Astrocyte (in vitro differentiated cells and primary cell): Measurements from ENCODE around the gene TRAK1. TPM values are rescaled to one million over a fixed set of nuclear protein-coding genes. Genes with fewer than 3 reads are reported as not detected.

ENCODE experiments used
- DNase-seq: peaks from one replicate; pipeline ENCODE4 v3.0.0-alpha.2; 2010; ENCODE audit warnings: low read depth
- FAIRE-seq: peaks from 2 replicates; lab custom pipeline; 2011; peaks lifted over from hg19 to GRCh38; lab: Jason Lieb, UNC
- H2AFZ ChIP-seq: 2 replicates; pipeline ENCODE4 v1.6.0; 2012; ENCODE audit warnings: low read depth, low read length, inconsistent platforms
- H3K27ac ChIP-seq: 2 replicates; pipeline ENCODE4 v1.5.1; 2011; ENCODE audit warnings: low read depth, low read length, inconsistent platforms
- H3K27me3 ChIP-seq: 2 replicates; pipeline ENCODE4 v1.6.0; 2011; ENCODE audit warnings: low read length, inconsistent platforms; ENCODE audit not compliant: insufficient read depth
- H3K36me3 ChIP-seq: 2 replicates; pipeline ENCODE4 v1.5.1; 2011; ENCODE audit warnings: low read length, inconsistent platforms; ENCODE audit not compliant: insufficient read depth
- H3K4me1 ChIP-seq: 2 replicates; pipeline ENCODE4 v1.5.1; 2011; ENCODE audit warnings: low read length, inconsistent platforms; ENCODE audit not compliant: insufficient read depth
- H3K4me2 ChIP-seq: 2 replicates; pipeline ENCODE4 v1.6.0; 2012; ENCODE audit warnings: low read length, inconsistent platforms
- H3K4me3 ChIP-seq: 2 replicates; pipeline ENCODE4 v1.5.1; 2011; ENCODE audit warnings: low read depth, mild to moderate bottlenecking, low read length, inconsistent platforms; ENCODE audit not compliant: insufficient read depth
- H3K79me2 ChIP-seq: 2 replicates; pipeline ENCODE4 v1.6.0; 2012; ENCODE audit warnings: mild to moderate bottlenecking, low read length, inconsistent platforms; ENCODE audit not compliant: insufficient read depth
- H3K9ac ChIP-seq: 2 replicates; pipeline ENCODE4 v1.6.0; 2012; ENCODE audit warnings: mild to moderate bottlenecking, low read length, inconsistent platforms
- H3K9me3 ChIP-seq: 2 replicates; pipeline ENCODE4 v1.5.1; 2012; ENCODE audit warnings: low read depth, mild to moderate bottlenecking, low read length, inconsistent platforms; ENCODE audit not compliant: insufficient read depth
- H4K20me1 ChIP-seq: 2 replicates; pipeline ENCODE4 v1.6.0; 2012; ENCODE audit warnings: low read length, inconsistent platforms; ENCODE audit not compliant: insufficient read depth
- H3K27ac Mint-ChIP-seq: one replicate; pipeline ENCODE4 v1.8.0; 2021; ENCODE audit warnings: mild to moderate bottlenecking, mixed read lengths; ENCODE audit not compliant: unreplicated experiment
- H3K27me3 Mint-ChIP-seq: one replicate; pipeline ENCODE4 v1.8.0; 2021; ENCODE audit warnings: low read depth, mixed read lengths; ENCODE audit not compliant: unreplicated experiment
- H3K36me3 Mint-ChIP-seq: one replicate; pipeline ENCODE4 v1.8.0; 2021; ENCODE audit warnings: low read depth, mixed read lengths; ENCODE audit not compliant: unreplicated experiment
- H3K4me1 Mint-ChIP-seq: one replicate; pipeline ENCODE4 v1.8.0; 2021; ENCODE audit warnings: low read depth, mixed read lengths; ENCODE audit not compliant: unreplicated experiment
- H3K4me3 Mint-ChIP-seq: one replicate; pipeline ENCODE4 v1.8.0; 2021; ENCODE audit warnings: mild to moderate bottlenecking, moderate library complexity, mixed read lengths; ENCODE audit not compliant: unreplicated experiment
- H3K9me3 Mint-ChIP-seq: one replicate; pipeline ENCODE4 v1.8.0; 2021; ENCODE audit warnings: mild to moderate bottlenecking, mixed read lengths; ENCODE audit not compliant: unreplicated experiment
- EZH2 ChIP-seq: IDR thresholded peaks from 2 replicates; pipeline ENCODE4 v1.6.1; 2012; ENCODE audit warnings: mild to moderate bottlenecking, low read length, inconsistent platforms; ENCODE audit not compliant: insufficient read depth
- total RNA-seq: library from RNA; stranded (reverse); gene quantifications from 2 replicates; pipeline ENCODE4 v1.2.1, GENCODE V29; 2021
- TF ChIP-seq, protein P1 (sequence below): IDR thresholded peaks from 2 replicates; pipeline ENCODE4 v1.5.1; 2011; ENCODE audit warnings: low read depth, mild to moderate bottlenecking, inconsistent platforms, low read length, moderate library complexity; ENCODE audit not compliant: insufficient read depth

The TRAK1 gene
- total RNA-seq, 1 donor from 2014 or later, result 56.2 TPM

DNA sequence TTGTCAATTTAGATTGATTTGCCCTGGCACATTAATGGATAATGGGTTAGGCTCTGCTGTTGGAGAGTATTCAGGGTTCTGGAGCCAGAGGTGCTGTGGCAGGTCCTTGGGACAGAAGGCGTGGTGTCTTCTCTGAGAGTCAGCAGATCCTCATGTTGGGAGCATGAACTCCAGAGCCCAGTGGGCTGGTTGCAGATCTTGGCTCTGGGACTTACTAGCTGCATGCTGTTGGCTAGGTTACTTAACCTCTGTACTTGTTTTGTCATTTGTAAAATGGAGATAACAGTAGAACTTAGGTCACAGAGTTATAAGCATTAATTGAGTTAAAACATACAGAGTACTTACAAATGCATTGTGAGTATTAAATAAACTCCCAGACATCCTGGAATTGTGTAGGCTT, 97.2 kb downstream of the TRAK1 start:
- Histone ChIP-seq H3K9ac (no peak overlapping the region), H2AFZ (no peak overlapping the region), H3K4me2 (no peak overlapping the region), H3K4me1 (peaks cover 27% of the 10 kb centered on the region), H3K27ac (no peak overlapping the region), H3K79me2 (no peaks in the 10 kb centered on the region), H4K20me1 (peaks cover 69% of the 10 kb centered on the region), H3K4me3 (no peak overlapping the region), H3K36me3 (no peaks in the 10 kb centered on the region), H3K27me3 (no peaks in the 10 kb centered on the region), H3K9me3 (no peaks in the 10 kb centered on the region)
- DNase-seq (no peak), FAIRE-seq (no peak)
- TF ChIP-seq, protein P1, sequence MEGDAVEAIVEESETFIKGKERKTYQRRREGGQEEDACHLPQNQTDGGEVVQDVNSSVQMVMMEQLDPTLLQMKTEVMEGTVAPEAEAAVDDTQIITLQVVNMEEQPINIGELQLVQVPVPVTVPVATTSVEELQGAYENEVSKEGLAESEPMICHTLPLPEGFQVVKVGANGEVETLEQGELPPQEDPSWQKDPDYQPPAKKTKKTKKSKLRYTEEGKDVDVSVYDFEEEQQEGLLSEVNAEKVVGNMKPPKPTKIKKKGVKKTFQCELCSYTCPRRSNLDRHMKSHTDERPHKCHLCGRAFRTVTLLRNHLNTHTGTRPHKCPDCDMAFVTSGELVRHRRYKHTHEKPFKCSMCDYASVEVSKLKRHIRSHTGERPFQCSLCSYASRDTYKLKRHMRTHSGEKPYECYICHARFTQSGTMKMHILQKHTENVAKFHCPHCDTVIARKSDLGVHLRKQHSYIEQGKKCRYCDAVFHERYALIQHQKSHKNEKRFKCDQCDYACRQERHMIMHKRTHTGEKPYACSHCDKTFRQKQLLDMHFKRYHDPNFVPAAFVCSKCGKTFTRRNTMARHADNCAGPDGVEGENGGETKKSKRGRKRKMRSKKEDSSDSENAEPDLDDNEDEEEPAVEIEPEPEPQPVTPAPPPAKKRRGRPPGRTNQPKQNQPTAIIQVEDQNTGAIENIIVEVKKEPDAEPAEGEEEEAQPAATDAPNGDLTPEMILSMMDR, result no peak
- no peak for TF ChIP-seq EZH2
- Mint-ChIP-seq H3K27ac (peak overlapping the region; percentile 35), H3K36me3 (peaks cover 24% of the 10 kb centered on the region), H3K4me3 (no peak overlapping the region), H3K27me3 (no peaks in the 10 kb centered on the region), H3K4me1 (peaks cover 35% of the 10 kb centered on the region), H3K9me3 (no peaks in the 10 kb centered on the region)

DNA sequence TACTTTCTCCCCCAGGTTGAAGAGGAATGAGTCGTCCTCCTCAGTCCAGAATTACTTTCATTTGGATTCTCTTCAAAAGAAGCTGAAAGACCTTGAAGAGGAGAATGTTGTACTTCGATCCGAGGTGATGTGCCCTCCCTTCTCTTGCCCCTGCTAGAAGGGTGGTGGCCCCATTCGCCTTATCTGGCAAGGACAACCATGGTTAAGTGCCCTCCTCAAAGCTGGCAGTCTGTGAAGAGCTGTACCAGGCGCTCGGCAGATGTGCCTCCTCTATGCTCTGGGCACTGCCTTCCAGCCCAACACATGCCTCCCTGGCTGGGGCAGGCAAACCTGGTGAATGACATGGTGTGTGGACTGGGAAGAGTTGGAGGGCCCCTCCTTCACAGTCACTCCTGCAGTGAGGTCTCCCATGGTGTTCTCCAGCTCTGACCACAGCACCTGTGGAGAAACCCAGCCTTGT, 97.9 kb downstream of the TRAK1 start:
- TF ChIP-seq, protein P1, result no peak
- TF ChIP-seq EZH2, result no peak
- Histone ChIP-seq H3K4me3 (no peak overlapping the region), H3K9me3 (no peaks in the 10 kb centered on the region), H2AFZ (no peak overlapping the region), H4K20me1 (peaks cover 65% of the 10 kb centered on the region), H3K4me1 (peaks cover 23% of the 10 kb centered on the region), H3K27ac (no peak overlapping the region), H3K36me3 (no peaks in the 10 kb centered on the region), H3K79me2 (no peaks in the 10 kb centered on the region), H3K9ac (no peak overlapping the region), H3K27me3 (no peaks in the 10 kb centered on the region), H3K4me2 (no peak overlapping the region)
- Mint-ChIP-seq H3K27me3 (no peaks in the 10 kb centered on the region), H3K4me1 (peaks cover 37% of the 10 kb centered on the region), H3K27ac (no peak overlapping the region), H3K36me3 (peaks cover 24% of the 10 kb centered on the region), H3K9me3 (no peaks in the 10 kb centered on the region), H3K4me3 (no peak overlapping the region)
- FAIRE-seq, result no peak
- DNase-seq, result no peak

DNA sequence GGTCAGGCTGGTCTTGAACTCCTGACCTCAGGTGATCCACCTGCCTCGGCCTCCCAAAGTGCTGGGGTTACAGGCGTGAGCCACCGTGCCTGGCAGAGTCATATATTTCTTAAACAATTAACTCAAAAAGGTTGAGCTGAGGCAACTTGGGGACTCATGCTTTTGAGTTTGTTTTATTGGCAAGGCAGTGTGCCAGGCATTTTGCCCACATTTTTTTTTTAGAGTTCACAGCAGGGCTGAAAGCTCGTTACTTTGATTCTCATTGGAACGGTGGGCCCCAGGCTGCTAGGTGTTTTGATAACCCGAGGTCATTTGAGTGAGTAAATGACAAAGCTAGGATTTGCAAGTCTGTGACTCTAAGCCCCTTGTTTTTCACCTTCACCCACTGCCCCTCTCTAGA, 98.6 kb downstream of the TRAK1 start:
- TF ChIP-seq EZH2, result no peak
- TF ChIP-seq, protein P1, result no peak
- Histone ChIP-seq H3K4me3 (no peak overlapping the region), H3K27me3 (no peaks in the 10 kb centered on the region), H3K9ac (no peak overlapping the region), H4K20me1 (peaks cover 58% of the 10 kb centered on the region), H3K36me3 (peaks cover 4% of the 10 kb centered on the region), H3K79me2 (no peaks in the 10 kb centered on the region), H3K4me2 (no peak overlapping the region), H2AFZ (no peak overlapping the region), H3K4me1 (peaks cover 16% of the 10 kb centered on the region), H3K27ac (no peak overlapping the region), H3K9me3 (no peaks in the 10 kb centered on the region)
- no peak overlapping the region for H3K4me3 Mint-ChIP-seq
- H3K4me1 Mint-ChIP-seq, result peaks cover 37% of the 10 kb centered on the region
- H3K27ac Mint-ChIP-seq, result no peak overlapping the region
- FAIRE-seq (no peak), DNase-seq (no peak)
- H3K27me3 Mint-ChIP-seq, result no peaks in the 10 kb centered on the region
- H3K9me3 Mint-ChIP-seq, result no peaks in the 10 kb centered on the region
- peaks cover 22% of the 10 kb centered on the region for H3K36me3 Mint-ChIP-seq
